ENCODE data around the gene KLRG1.

The KLRG1 gene

GRCh38 chr12:8989413-8989812 is at the start of gene KLRG1:
Gene KLRG1 (plus strand): TSS chr12:8989546. CDS start chr12:8989636, 90 bp downstream.
- H3K9me3 ChIP-seq: no peaks in the 10 kb centered on the region
- no peaks in the 10 kb centered on the region for H3K27me3 ChIP-seq
- H3K4me1 ChIP-seq: no peaks in the 10 kb centered on the region
- no peak within 1 kb of the TSS for H3K27ac ChIP-seq
- no peak within 1 kb of the TSS for H3K4me3 ChIP-seq
- no peak for DNase-seq
- H3K36me3 ChIP-seq: no peaks in the 10 kb centered on the region
- intact Hi-C loops (cut with DNase I; ENCODE audit: low total_unique reads): no loop called here
- no peak for TF ChIP-seq CTCF (IDR thresholded peaks at IDR 0.05)

- Histone ChIP-seq H3K27ac (no peak overlapping the region), H3K36me3 (peaks cover 59 to 78% (median 66%) of the 10 kb centered on the region in 3 donors), H3K4me3 (no peak overlapping the region), H3K9me3 (no peaks in the 10 kb centered on the region), H3K4me1 (peaks cover 0 to 2% (median 0%) of the 10 kb centered on the region in 4 donors), H3K27me3 (no peaks in the 10 kb centered on the region)
- intact Hi-C loops (cut with DNase I; ENCODE audit: low total_unique reads): no loop called here
- no peak for DNase-seq
- no peak for TF ChIP-seq CTCF (IDR thresholded peaks at IDR 0.05)
Measured at GRCh38 chr12:8941691-8942478, 47.5 kb upstream of the KLRG1 start.

- no peak for TF ChIP-seq CTCF (IDR thresholded peaks at IDR 0.05)
- intact Hi-C loops (cut with DNase I; ENCODE audit: low total_unique reads): no loop called here
- no peak overlapping the region for H3K4me3 ChIP-seq
- no peaks in the 10 kb centered on the region for H3K9me3 ChIP-seq
- peaks cover 0 to 20% (median 16%) of the 10 kb centered on the region in 4 donors for H3K4me1 ChIP-seq
- peaks cover 44 to 60% (median 51%) of the 10 kb centered on the region in 3 donors for H3K36me3 ChIP-seq
- no peak for DNase-seq
- no peak overlapping the region for H3K27ac ChIP-seq
- H3K27me3 ChIP-seq: no peaks in the 10 kb centered on the region
Measured at GRCh38 chr12:8943565-8944186, 45.7 kb upstream of the KLRG1 start.

- H3K4me3 ChIP-seq: no peak overlapping the region
- no peak overlapping the region for H3K27ac ChIP-seq
- peaks cover 36 to 49% (median 45%) of the 10 kb centered on the region in 3 donors for H3K36me3 ChIP-seq
- DNase-seq: no peak
- intact Hi-C loops (cut with DNase I; ENCODE audit: low total_unique reads): loop anchor here (5.0 kb wide), 1 partner anchor 116 kb away; no protein-coding TSS in a partner anchor
- no peaks in the 10 kb centered on the region for H3K9me3 ChIP-seq
- H3K27me3 ChIP-seq: no peaks in the 10 kb centered on the region
- H3K4me1 ChIP-seq: peaks cover 0 to 28% (median 20%) of the 10 kb centered on the region in 4 donors
- TF ChIP-seq CTCF (IDR thresholded peaks at IDR 0.05): no peak
Measured at GRCh38 chr12:8946733-8947132, 42.6 kb upstream of the KLRG1 start.

GRCh38 chr12:8947737-8948136 is 41.6 kb upstream of the KLRG1 start:
- no peaks in the 10 kb centered on the region for H3K9me3 ChIP-seq
- H3K4me1 ChIP-seq: peaks cover 0 to 28% (median 20%) of the 10 kb centered on the region in 4 donors
- no peak for DNase-seq
- intact Hi-C loops (cut with DNase I; ENCODE audit: low total_unique reads): loop anchor here (5.0 kb wide), 1 partner anchor 115 kb away; no protein-coding TSS in a partner anchor
- TF ChIP-seq CTCF (IDR thresholded peaks at IDR 0.05): no peak
- peaks cover 26 to 39% (median 35%) of the 10 kb centered on the region in 3 donors for H3K36me3 ChIP-seq
- no peak overlapping the region for H3K4me3 ChIP-seq
- H3K27ac ChIP-seq: no peak overlapping the region
- no peaks in the 10 kb centered on the region for H3K27me3 ChIP-seq

Data from tibial artery (tissue), 4 donors.